DND-41 (cell line): ENCODE measurements around the gene ADORA2B.
"Not testable (repeated sequence)": the region's sequence is repeated elsewhere in the genome, so short reads cannot be mapped to it uniquely, and the experiment has no call there.

ENCODE experiments used
- ATAC-seq: fragments of 200-7000 bp; cut with Tn5 transposase; 3 replicates; pipeline ENCODE4 v1.9.1; 2021; ENCODE audit warnings: low read depth; ENCODE audit not compliant: insufficient read depth
- DNase-seq: peaks from one replicate; pipeline ENCODE4 v3.0.0-alpha.2; 2020
- H2AFZ ChIP-seq: 2 replicates; pipeline ENCODE4 v1.6.0; 2012; ENCODE audit warnings: low read depth, low read length
- H3K27ac ChIP-seq: 2 replicates; pipeline ENCODE4 v1.5.1; 2012; ENCODE audit warnings: low read length, inconsistent platforms
- H3K27me3 ChIP-seq: fragments of 200-600 bp; sonication (generic); 2 replicates; pipeline ENCODE4 v1.6.0; 2012; ENCODE audit warnings: low read length, mild to moderate bottlenecking, inconsistent platforms; ENCODE audit not compliant: insufficient read depth, poor library complexity
- H3K36me3 ChIP-seq: 2 replicates; pipeline ENCODE4 v1.5.1; 2012; ENCODE audit warnings: low read length, inconsistent platforms; ENCODE audit not compliant: insufficient read depth
- H3K4me1 ChIP-seq: 2 replicates; pipeline ENCODE4 v1.5.1; 2012; ENCODE audit warnings: mild to moderate bottlenecking, low read length; ENCODE audit not compliant: insufficient read depth
- H3K4me2 ChIP-seq: 2 replicates; pipeline ENCODE4 v1.6.0; 2012; ENCODE audit warnings: mild to moderate bottlenecking, moderate library complexity, low read length, inconsistent platforms; ENCODE audit not compliant: insufficient read depth
- H3K4me3 ChIP-seq, 2 experiments: fragments of 200-600 bp in 1 of 2; shearing (Covaris generic) in 1 of 2; 2 replicates each; pipeline ENCODE4 v1.5.1; 2012 to 2016; ENCODE audit warnings: inconsistent platforms in 2 of 2, low read length in 2 of 2, mild to moderate bottlenecking in 2 of 2, low read depth in 1 of 2, moderate library complexity in 1 of 2
- H3K79me2 ChIP-seq: 2 replicates; pipeline ENCODE4 v1.6.0; 2012; ENCODE audit warnings: low read length, inconsistent platforms; ENCODE audit not compliant: insufficient read depth
- H3K9ac ChIP-seq: 2 replicates; pipeline ENCODE4 v1.6.0; 2012; ENCODE audit warnings: low read depth, mild to moderate bottlenecking, inconsistent platforms, low read length, moderate library complexity
- H3K9me3 ChIP-seq: 2 replicates; pipeline ENCODE4 v1.5.1; 2012; ENCODE audit warnings: low read length, moderate library complexity, mild to moderate bottlenecking, inconsistent platforms; ENCODE audit not compliant: insufficient read depth, severe bottlenecking
- H4K20me1 ChIP-seq: 2 replicates; pipeline ENCODE4 v1.6.0; 2012; ENCODE audit warnings: low read length; ENCODE audit not compliant: insufficient read depth
- EZH2 ChIP-seq: IDR thresholded peaks from 3 replicates; pipeline ENCODE4 v1.6.1; 2012; ENCODE audit warnings: borderline replicate concordance, low read depth, mild to moderate bottlenecking, moderate library complexity, low read length, inconsistent platforms; ENCODE audit not compliant: severe bottlenecking
- TF ChIP-seq, protein P1 (sequence below): IDR thresholded peaks from 2 replicates; pipeline ENCODE4 v1.5.1; 2012; ENCODE audit warnings: borderline replicate concordance, low read length, moderate library complexity, mild to moderate bottlenecking; ENCODE audit not compliant: poor library complexity, severe bottlenecking; ENCODE audit errors: extremely low read depth

The ADORA2B gene

GRCh38 chr17:15944759-15945526 is at the start of gene ADORA2B:
Gene ADORA2B, plus strand, starts transcription at chr17:15945130. Its CDS starts 119 bp downstream, at chr17:15945249.
- no peaks in the 10 kb centered on the region for H3K4me1 ChIP-seq
- no peak within 1 kb of the TSS for H3K27ac ChIP-seq
- ATAC-seq (no peak), DNase-seq (no peak)
- H4K20me1 ChIP-seq, result no peaks in the 10 kb centered on the region
- H3K9me3 ChIP-seq, result no peaks in the 10 kb centered on the region
- H3K4me3 ChIP-seq, result no peak within 1 kb of the TSS
- H2AFZ ChIP-seq, result no peak within 1 kb of the TSS
- H3K9ac ChIP-seq, result no peak within 1 kb of the TSS
- H3K4me2 ChIP-seq, result no peak within 1 kb of the TSS
- TF ChIP-seq, protein P1, sequence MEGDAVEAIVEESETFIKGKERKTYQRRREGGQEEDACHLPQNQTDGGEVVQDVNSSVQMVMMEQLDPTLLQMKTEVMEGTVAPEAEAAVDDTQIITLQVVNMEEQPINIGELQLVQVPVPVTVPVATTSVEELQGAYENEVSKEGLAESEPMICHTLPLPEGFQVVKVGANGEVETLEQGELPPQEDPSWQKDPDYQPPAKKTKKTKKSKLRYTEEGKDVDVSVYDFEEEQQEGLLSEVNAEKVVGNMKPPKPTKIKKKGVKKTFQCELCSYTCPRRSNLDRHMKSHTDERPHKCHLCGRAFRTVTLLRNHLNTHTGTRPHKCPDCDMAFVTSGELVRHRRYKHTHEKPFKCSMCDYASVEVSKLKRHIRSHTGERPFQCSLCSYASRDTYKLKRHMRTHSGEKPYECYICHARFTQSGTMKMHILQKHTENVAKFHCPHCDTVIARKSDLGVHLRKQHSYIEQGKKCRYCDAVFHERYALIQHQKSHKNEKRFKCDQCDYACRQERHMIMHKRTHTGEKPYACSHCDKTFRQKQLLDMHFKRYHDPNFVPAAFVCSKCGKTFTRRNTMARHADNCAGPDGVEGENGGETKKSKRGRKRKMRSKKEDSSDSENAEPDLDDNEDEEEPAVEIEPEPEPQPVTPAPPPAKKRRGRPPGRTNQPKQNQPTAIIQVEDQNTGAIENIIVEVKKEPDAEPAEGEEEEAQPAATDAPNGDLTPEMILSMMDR, result no peak
- TF ChIP-seq EZH2, result no peak
- H3K27me3 ChIP-seq, result no peaks in the 10 kb centered on the region
- no peaks in the 10 kb centered on the region for H3K36me3 ChIP-seq
- H3K79me2 ChIP-seq, result no peaks in the 10 kb centered on the region

DNA sequence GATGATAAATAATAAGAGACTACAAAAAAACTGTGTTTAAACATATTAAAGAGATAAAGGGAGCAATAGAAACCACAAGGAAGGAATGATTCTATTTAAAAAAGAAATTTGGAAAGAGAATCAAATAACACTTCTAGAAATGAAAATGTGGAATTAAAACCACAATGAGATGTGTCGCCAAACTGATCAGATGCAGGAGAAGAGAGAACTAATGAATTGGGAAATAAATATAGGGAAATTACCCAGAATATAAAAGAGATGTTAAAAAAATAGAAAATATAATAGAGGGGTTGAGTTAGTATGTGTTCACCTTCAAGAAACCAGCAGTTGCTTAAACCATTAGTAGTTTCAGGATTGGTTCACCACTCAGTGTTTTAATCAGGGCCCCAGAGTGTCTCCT is 48.7 kb upstream of the ADORA2B start:
- DNase-seq (no peak), ATAC-seq (no peak)
- H3K9me3 ChIP-seq, result no peaks in the 10 kb centered on the region
- no peak overlapping the region for H3K4me3 ChIP-seq
- TF ChIP-seq, protein P1, result no peak
- no peak for TF ChIP-seq EZH2
- H3K79me2 ChIP-seq, result no peaks in the 10 kb centered on the region
- H3K4me2 ChIP-seq, result no peak overlapping the region
- H4K20me1 ChIP-seq, result no peaks in the 10 kb centered on the region
- H3K36me3 ChIP-seq, result no peaks in the 10 kb centered on the region
- no peak overlapping the region for H2AFZ ChIP-seq
- no peaks in the 10 kb centered on the region for H3K27me3 ChIP-seq
- no peak overlapping the region for H3K27ac ChIP-seq
- H3K4me1 ChIP-seq, result peaks cover 11% of the 10 kb centered on the region
- no peak overlapping the region for H3K9ac ChIP-seq

DNA sequence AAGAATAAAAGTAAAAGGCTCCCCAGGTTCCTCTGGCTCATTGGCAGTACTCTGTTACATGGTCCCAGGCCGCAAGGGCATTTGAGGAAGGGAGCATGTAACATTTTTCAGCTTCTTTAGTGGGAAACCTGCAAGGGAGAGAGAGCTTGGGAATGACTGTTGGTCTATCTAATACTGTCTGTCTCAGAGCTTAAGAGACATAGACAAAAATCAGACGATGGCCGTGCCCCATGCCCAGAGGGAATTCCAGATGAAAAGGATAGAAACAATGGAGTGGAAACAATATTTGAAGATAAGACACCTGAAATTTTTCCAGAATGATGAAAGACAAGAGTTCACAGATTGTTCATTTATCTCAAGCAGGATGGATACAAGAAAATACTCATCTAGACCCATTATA is 48.1 kb upstream of the ADORA2B start:
- H3K4me1 ChIP-seq, result peaks cover 11% of the 10 kb centered on the region
- no peaks in the 10 kb centered on the region for H3K27me3 ChIP-seq
- no peaks in the 10 kb centered on the region for H4K20me1 ChIP-seq
- H3K79me2 ChIP-seq, result no peaks in the 10 kb centered on the region
- no peak overlapping the region for H3K4me3 ChIP-seq
- ATAC-seq, result no peak
- no peak for TF ChIP-seq EZH2
- TF ChIP-seq, protein P1, result no peak
- H3K4me2 ChIP-seq, result peak overlapping the region; percentile 54
- no peaks in the 10 kb centered on the region for H3K9me3 ChIP-seq
- no peak for DNase-seq
- no peak overlapping the region; the same call in 1 of the 2 replicates for H3K27ac ChIP-seq
- no peak overlapping the region for H3K9ac ChIP-seq
- peak overlapping the region; percentile 59; the same call in 1 of the 2 replicates for H2AFZ ChIP-seq
- H3K36me3 ChIP-seq, result no peaks in the 10 kb centered on the region

- H3K4me1 ChIP-seq, result peaks cover 11% of the 10 kb centered on the region
- not testable (repeated sequence) for H4K20me1 ChIP-seq, H3K9me3 ChIP-seq, H3K36me3 ChIP-seq, H3K27ac ChIP-seq, H3K9ac ChIP-seq, DNase-seq, H3K4me2 ChIP-seq, H2AFZ ChIP-seq, ATAC-seq, H3K79me2 ChIP-seq, H3K27me3 ChIP-seq, H3K4me3 ChIP-seq
Measured at GRCh38 chr17:15899596-15899995, 45.3 kb upstream of the ADORA2B start.
